Adipocyte (in vitro differentiated cells): Measurements from ENCODE around the gene ASGR2.
A peak's percentile ranks its signal among the peaks of the same experiment; 100 is the strongest.
"Not testable (repeated sequence)": the region's sequence is repeated elsewhere in the genome, so short reads cannot be mapped to it uniquely, and the experiment has no call there.

ENCODE experiments used
- DNase-seq: peaks from one replicate; pipeline ENCODE4 v3.0.0-alpha.2; 2015; ENCODE audit warnings: low read depth
- H3K27me3 ChIP-seq: replicated peaks from 2 replicates; pipeline ENCODE4 v1.7.0; 2013; ENCODE audit warnings: mild to moderate bottlenecking, low read length, moderate library complexity; ENCODE audit not compliant: control insufficient read depth, insufficient read depth
- H3K36me3 ChIP-seq: 2 replicates; pipeline ENCODE4 v1.7.0; 2013; ENCODE audit warnings: low read length, mild to moderate bottlenecking, moderate library complexity; ENCODE audit not compliant: control insufficient read depth, insufficient read depth, severe bottlenecking
- H3K4me1 ChIP-seq: 2 replicates; pipeline ENCODE4 v1.7.0; 2013; ENCODE audit warnings: mild to moderate bottlenecking, low read length, moderate library complexity; ENCODE audit not compliant: control insufficient read depth, insufficient read depth
- H3K4me3 ChIP-seq: 2 replicates; pipeline ENCODE4 v1.7.0; 2013; ENCODE audit warnings: mild to moderate bottlenecking, low read length, moderate library complexity
- H3K9ac ChIP-seq: 2 replicates; pipeline ENCODE4 v1.7.0; 2013; ENCODE audit warnings: mild to moderate bottlenecking, low read length, moderate library complexity
- H3K9me3 ChIP-seq: 2 replicates; pipeline ENCODE4 v1.7.0; 2013; ENCODE audit warnings: mild to moderate bottlenecking, low read length, moderate library complexity; ENCODE audit not compliant: control insufficient read depth

ASGR2 gene

GRCh38 chr17:7109461-7110322, 4.9 kb downstream of the ASGR2 start:
- H3K9ac ChIP-seq: no peak overlapping the region
- no peaks in the 10 kb centered on the region for H3K4me1 ChIP-seq
- no peaks in the 10 kb centered on the region for H3K9me3 ChIP-seq
- no peaks in the 10 kb centered on the region for H3K36me3 ChIP-seq
- peaks cover 69% of the 10 kb centered on the region for H3K27me3 ChIP-seq
- no peak for DNase-seq
- no peak overlapping the region for H3K4me3 ChIP-seq

- no peaks in the 10 kb centered on the region for H3K36me3 ChIP-seq
- H3K9ac ChIP-seq: no peak overlapping the region
- peaks cover 68% of the 10 kb centered on the region for H3K27me3 ChIP-seq
- no peak overlapping the region for H3K4me3 ChIP-seq
- no peak for DNase-seq
- H3K4me1 ChIP-seq: no peaks in the 10 kb centered on the region
- H3K9me3 ChIP-seq: no peaks in the 10 kb centered on the region
Measured at GRCh38 chr17:7108981-7109380, 5.6 kb downstream of the ASGR2 start.

GRCh38 chr17:7108560-7108925, 6.1 kb downstream of the ASGR2 start:
- Histone ChIP-seq H3K36me3 (no peaks in the 10 kb centered on the region), H3K9me3 (no peaks in the 10 kb centered on the region), H3K27me3 (peaks cover 63% of the 10 kb centered on the region), H3K9ac (no peak overlapping the region), H3K4me1 (no peaks in the 10 kb centered on the region), H3K4me3 (no peak overlapping the region)
- DNase-seq: no peak

GRCh38 chr17:7107795-7108559, 6.6 kb downstream of the ASGR2 start:
- H3K27me3 ChIP-seq: peaks cover 64% of the 10 kb centered on the region
- H3K9ac ChIP-seq: no peak overlapping the region
- H3K4me1 ChIP-seq: no peaks in the 10 kb centered on the region
- H3K4me3 ChIP-seq: no peak overlapping the region
- no peak for DNase-seq
- no peaks in the 10 kb centered on the region for H3K36me3 ChIP-seq
- no peaks in the 10 kb centered on the region for H3K9me3 ChIP-seq

- Histone ChIP-seq H3K4me3 (no peak overlapping the region), H3K9ac (no peak overlapping the region), H3K36me3 (no peaks in the 10 kb centered on the region), H3K27me3 (peaks cover 64% of the 10 kb centered on the region), H3K4me1 (no peaks in the 10 kb centered on the region), H3K9me3 (no peaks in the 10 kb centered on the region)
- DNase-seq: no peak
Measured at GRCh38 chr17:7107012-7107754, 7.4 kb downstream of the ASGR2 start.

- peaks cover 3% of the 10 kb centered on the region for H3K4me1 ChIP-seq
- H3K27me3 ChIP-seq: peaks cover 50% of the 10 kb centered on the region
- DNase-seq: no peak
- no peak overlapping the region for H3K9ac ChIP-seq
- no peaks in the 10 kb centered on the region for H3K36me3 ChIP-seq
- no peaks in the 10 kb centered on the region for H3K9me3 ChIP-seq
- no peak overlapping the region for H3K4me3 ChIP-seq
Measured at GRCh38 chr17:7102421-7102820, 12.2 kb downstream of the ASGR2 start.

- Histone ChIP-seq H3K27me3 (peaks cover 42% of the 10 kb centered on the region), H3K4me1 (peaks cover 3% of the 10 kb centered on the region), H3K9ac (no peak overlapping the region), H3K9me3 (peaks cover under 1% of the 10 kb centered on the region), H3K36me3 (no peaks in the 10 kb centered on the region), H3K4me3 (no peak overlapping the region)
- DNase-seq: no peak
Measured at GRCh38 chr17:7101531-7101930, 13.1 kb downstream of the ASGR2 start.

GRCh38 chr17:7100641-7101379, 13.8 kb downstream of the ASGR2 start:
- H3K4me3 ChIP-seq, H3K9ac ChIP-seq, H3K36me3 ChIP-seq, DNase-seq, H3K9me3 ChIP-seq, H3K4me1 ChIP-seq: not testable (repeated sequence)
- peaks cover 42% of the 10 kb centered on the region for H3K27me3 ChIP-seq

- H3K27me3 ChIP-seq: peaks cover 51% of the 10 kb centered on the region
- no peaks in the 10 kb centered on the region for H3K36me3 ChIP-seq
- DNase-seq: no peak
- no peak overlapping the region for H3K4me3 ChIP-seq
- H3K4me1 ChIP-seq: peaks cover 3% of the 10 kb centered on the region
- no peak overlapping the region for H3K9ac ChIP-seq
- peaks cover 3% of the 10 kb centered on the region for H3K9me3 ChIP-seq
Measured at GRCh38 chr17:7098802-7099459, 15.7 kb downstream of the ASGR2 start.

GRCh38 chr17:7097940-7098339, 16.7 kb downstream of the ASGR2 start:
- H3K36me3 ChIP-seq: no peaks in the 10 kb centered on the region
- DNase-seq: peak; percentile 54
- H3K9me3 ChIP-seq: peaks cover 3% of the 10 kb centered on the region
- H3K27me3 ChIP-seq: peaks cover 51% of the 10 kb centered on the region
- no peak overlapping the region for H3K4me3 ChIP-seq
- H3K4me1 ChIP-seq: peaks cover 3% of the 10 kb centered on the region
- H3K9ac ChIP-seq: no peak overlapping the region
